A549 (cell line): Measurements from ENCODE around the gene SPTLC3. TPM values are rescaled to one million over a fixed set of nuclear protein-coding genes. Genes with fewer than 3 reads are reported as not detected.

Experiments
- ATAC-seq, 2 experiments: fragments of 200-7000 bp in 1 of 2; fragments of >200 bp in 1 of 2; cut with Nextera tagmentation in 1 of 2; cut with Tn5 transposase in 1 of 2; 3 replicates each; pipeline versions ENCODE4 v1.8.0 to v1.9.1; 2018 to 2020; ENCODE audit warnings: mild to moderate bottlenecking in 1 of 2, moderate library complexity in 1 of 2
- CTCF ChIA-PET: fragments of 300-600 bp; sonication (Branson Sonifier 250); formaldehyde crosslinking; extraction: SDS; loops from one replicate; lab custom pipeline; 2021; ENCODE audit warnings: antibody characterized with exemption, inconsistent platforms; lab: Yijun Ruan, JAX
- POLR2A ChIA-PET: fragments of 350-600 bp; formaldehyde crosslinking; extraction: SDS; loops from one replicate; lab custom pipeline; 2021; ENCODE audit warnings: antibody characterized with exemption, inconsistent platforms; lab: Yijun Ruan, JAX
- DNase-seq, 2 experiments: peaks; one replicate each; pipeline versions ENCODE4 v3.0.0 to v3.0.0-alpha.2; 2011 to 2016; ENCODE audit warnings: low read depth in 1 of 2, low spot score in 1 of 2
- FAIRE-seq: peaks from 2 replicates; lab custom pipeline; 2011; peaks lifted over from hg19 to GRCh38; lab: Jason Lieb, UNC
- H3K27ac ChIP-seq, 2 experiments: fragments of >200 bp; sonication (Bioruptor Twin); formaldehyde crosslinking; 3 replicates each; pipeline ENCODE4 v1.5.1; 2016 to 2017
- H3K4me1 ChIP-seq: fragments of >200 bp; sonication (Bioruptor Twin); formaldehyde crosslinking; 3 replicates; pipeline ENCODE4 v1.6.1; 2016
- H3K4me2 ChIP-seq: fragments of >200 bp; sonication (Bioruptor Twin); formaldehyde crosslinking; 3 replicates; pipeline ENCODE4 v1.6.1; 2016
- H3K4me3 ChIP-seq: fragments of >200 bp; sonication (Bioruptor Twin); formaldehyde crosslinking; 3 replicates; pipeline ENCODE4 v1.5.1; 2016
- H3K9me3 ChIP-seq: fragments of >200 bp; sonication (Bioruptor Twin); formaldehyde crosslinking; 3 replicates; pipeline ENCODE4 v1.6.1; 2016
- CBX8 ChIP-seq: fragments of 200-600 bp; sonication (generic); IDR thresholded peaks from 2 replicates; pipeline ENCODE4 v1.6.1; 2016
- EP300 ChIP-seq, 2 experiments: fragments of >200 bp; sonication (Bioruptor Twin); formaldehyde crosslinking; IDR thresholded peaks; 2 replicates in 1 of 2; 3 replicates in 1 of 2; pipeline ENCODE4 v1.6.1; 2016 to 2017
- FOSB ChIP-seq: fragments of 250-450 bp; sonication (Bioruptor Pico); IDR thresholded peaks from 2 replicates; pipeline ENCODE4 v1.5.0; 2020; ENCODE audit warnings: mild to moderate bottlenecking, moderate library complexity
- GATA3 ChIP-seq: IDR thresholded peaks from 2 replicates; pipeline ENCODE4 v1.6.1; 2012; ENCODE audit warnings: borderline replicate concordance
- HOXA7 ChIP-seq: fragments of 250-450 bp; sonication (Bioruptor Pico); IDR thresholded peaks from 2 replicates; pipeline ENCODE4 v1.5.0; 2020; ENCODE audit warnings: mild to moderate bottlenecking, moderate library complexity
- HOXB5 ChIP-seq: fragments of 250-450 bp; sonication (Bioruptor Pico); IDR thresholded peaks from 2 replicates; pipeline ENCODE4 v1.5.0; 2020; ENCODE audit warnings: mild to moderate bottlenecking, moderate library complexity
- MAX ChIP-seq: IDR thresholded peaks from 2 replicates; pipeline ENCODE4 v1.6.1; 2012
- MYC ChIP-seq: IDR thresholded peaks from 2 replicates; pipeline ENCODE4 v1.6.1; 2012; ENCODE audit warnings: mild to moderate bottlenecking, inconsistent platforms, low read length, improper control_type of control experiment, borderline replicate concordance
- PHF8 ChIP-seq: fragments of 200-600 bp; sonication (generic); IDR thresholded peaks from 2 replicates; pipeline ENCODE4 v1.6.1; 2016; ENCODE audit warnings: low read depth, mild to moderate bottlenecking, antibody characterized with exemption, moderate library complexity, borderline replicate concordance
- POLR2AphosphoS2 ChIP-seq: conservative IDR thresholded peaks from 2 replicates; pipeline ENCODE4 v1.6.1; 2012; ENCODE audit warnings: low read length, improper control_type of control experiment, inconsistent platforms
- RNF2 ChIP-seq: fragments of 200-600 bp; sonication (generic); IDR thresholded peaks from 2 replicates; pipeline ENCODE4 v1.6.1; 2016; ENCODE audit warnings: low read depth, mild to moderate bottlenecking, antibody characterized with exemption, moderate library complexity, borderline replicate concordance
- SMC3 ChIP-seq: fragments of >200 bp; sonication (Bioruptor Twin); formaldehyde crosslinking; IDR thresholded peaks from 3 replicates; pipeline ENCODE4 v1.6.1; 2018; ENCODE audit warnings: inconsistent platforms
- SREBF2 ChIP-seq: fragments of 450-650 bp; IDR thresholded peaks from 2 replicates; pipeline ENCODE4 v1.6.1; 2014; ENCODE audit warnings: mild to moderate bottlenecking, moderate library complexity
- TP53 ChIP-seq: fragments of 250-450 bp; sonication (Bioruptor Pico); IDR thresholded peaks from 2 replicates; pipeline ENCODE4 v1.5.0; 2021; ENCODE audit warnings: mild to moderate bottlenecking, moderate library complexity
- ZC3H11A ChIP-seq: fragments of 450-650 bp; IDR thresholded peaks from 2 replicates; pipeline ENCODE4 v1.6.1; 2014; ENCODE audit warnings: antibody characterized with exemption, mild to moderate bottlenecking
- ZFP36 ChIP-seq: fragments of 450-650 bp; IDR thresholded peaks from 2 replicates; pipeline ENCODE4 v1.6.1; 2014; ENCODE audit warnings: borderline replicate concordance; ENCODE audit not compliant: partially characterized antibody
- WGBS: methylation state at CpG from one replicate; pipeline ENCODE4 v1.1.6; 2017; ENCODE audit errors: missing lambda C conversion rate; 5-methylcytosine and 5-hydroxymethylcytosine counted together
- polyA plus RNA-seq, 4 experiments: library from polyadenylated mRNA; depleted of rRNA in 3 of 4; stranded (reverse); fragments of >200 nt; fragmentation: RNase III in 1 of 4; extraction: RNeasy Plus Mini Kit Qiagen cat#74134 plus additional on column Dnase treatment in 1 of 4; gene quantifications; 2 replicates in 3 of 4; 3 replicates in 1 of 4; pipeline ENCODE4 v1.2.3, GENCODE V29; 2011 to 2017
- TF ChIP-seq, protein P1 (sequence below): fragments of 250-450 bp; sonication (Bioruptor Pico); IDR thresholded peaks from 2 replicates; pipeline ENCODE4 v1.5.0; 2020; ENCODE audit warnings: low read depth, mild to moderate bottlenecking, moderate library complexity
- TF ChIP-seq, protein P2 (sequence below): fragments of 200-600 bp; sonication (generic); IDR thresholded peaks from 2 replicates; pipeline ENCODE4 v1.6.1; 2016; ENCODE audit warnings: antibody characterized with exemption, mild to moderate bottlenecking, moderate library complexity
- TF ChIP-seq, protein P3 (sequence below): fragments of 450-650 bp; IDR thresholded peaks from 2 replicates; pipeline ENCODE4 v1.6.1; 2014; ENCODE audit warnings: antibody characterized with exemption
- TF ChIP-seq, protein P4 (sequence below): fragments of 250-450 bp; sonication (Bioruptor Pico); IDR thresholded peaks from 2 replicates; pipeline ENCODE4 v1.5.0; 2021; ENCODE audit warnings: mild to moderate bottlenecking, moderate library complexity, borderline replicate concordance

The SPTLC3 gene
- polyA plus RNA-seq, 2 of the 4 experiments (the other 2 are of a cell fraction) = 0.10 to 0.57 TPM

DNA sequence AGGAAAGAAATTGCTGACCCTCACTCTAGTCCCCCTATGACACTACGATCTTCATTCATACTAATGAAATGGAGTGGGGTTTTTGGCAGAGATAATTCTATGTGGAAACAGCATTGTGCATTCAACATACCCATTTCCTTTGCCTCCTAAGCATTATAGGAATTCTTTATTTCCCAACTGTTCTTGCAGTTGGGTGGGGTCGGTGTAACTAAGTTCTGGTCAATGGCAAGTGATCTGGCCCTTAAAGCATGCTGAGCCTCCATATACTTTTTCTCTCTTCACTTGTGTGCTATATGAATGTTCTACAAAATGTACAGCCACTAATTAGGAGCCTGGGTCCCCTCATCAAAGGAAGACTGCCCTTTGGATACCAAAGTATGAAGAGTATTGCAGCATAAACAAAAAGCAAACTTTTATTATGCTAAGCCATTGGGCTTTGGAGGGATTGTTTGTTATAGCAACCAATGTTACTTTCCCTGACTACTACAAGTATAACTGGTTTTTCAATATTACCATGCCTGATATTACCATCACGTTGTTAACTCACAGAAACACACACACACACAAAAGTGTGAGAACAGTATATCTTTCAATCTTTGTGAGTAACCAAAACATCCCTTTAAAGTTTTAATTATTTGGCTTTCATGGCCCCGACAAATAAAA lies 203.3 kb downstream of the SPTLC3 start:
- peak; percentile 95 for FAIRE-seq
- CTCF ChIA-PET = interaction anchor here (1.4 to 1.5 kb wide), 2 partner anchors 9 to 93 kb away, joined by 4 to 6 read pairs; partner anchors contain the start of gene ISM1

GRCh38 chr20:13212750-13213149 lies 204.0 kb downstream of the SPTLC3 start:
- FAIRE-seq (no peak), ATAC-seq (no peak), DNase-seq (no peak)
- H3K4me1 ChIP-seq = no peaks in the 10 kb centered on the region
- H3K27ac ChIP-seq = no peak overlapping the region
- 0 out of 3 replicates have a peak, but pooled peaks cover 3% of the 10 kb centered on the region for H3K9me3 ChIP-seq
- H3K4me3 ChIP-seq = no peak overlapping the region
- ChIA-PET CTCF (interaction anchor here (1.1 to 1.5 kb wide), 3 partner anchors 8 to 94 kb away, joined by 3 to 6 read pairs (median 4); partner anchors contain the start of gene ISM1), POLR2A (no interaction called here)
- TF ChIP-seq HOXB5 = no peak
- no peak overlapping the region for H3K4me2 ChIP-seq
- 45% methylated on average over 5 of the region's 5 CpGs for WGBS

More for the DNA sequence above, 203.3 kb downstream of the SPTLC3 start:
- no peaks in the 10 kb centered on the region for H3K4me1 ChIP-seq
- DNase-seq (no peak), ATAC-seq (no peak)
- no peak overlapping the region for H3K4me3 ChIP-seq
- POLR2A ChIA-PET = no interaction called here
- H3K9me3 ChIP-seq = 0 out of 3 replicates have a peak, but pooled peaks cover 3% of the 10 kb centered on the region
- no peak overlapping the region for H3K27ac ChIP-seq
- no peak for TF ChIP-seq HOXA7 (CRISPR knock-in tag)
- no peak for TF ChIP-seq ZFP36
- TF ChIP-seq, protein P1, sequence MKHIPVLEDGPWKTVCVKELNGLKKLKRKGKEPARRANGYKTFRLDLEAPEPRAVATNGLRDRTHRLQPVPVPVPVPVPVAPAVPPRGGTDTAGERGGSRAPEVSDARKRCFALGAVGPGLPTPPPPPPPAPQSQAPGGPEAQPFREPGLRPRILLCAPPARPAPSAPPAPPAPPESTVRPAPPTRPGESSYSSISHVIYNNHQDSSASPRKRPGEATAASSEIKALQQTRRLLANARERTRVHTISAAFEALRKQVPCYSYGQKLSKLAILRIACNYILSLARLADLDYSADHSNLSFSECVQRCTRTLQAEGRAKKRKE (CRISPR knock-in tag) = no peak
- no peak for TF ChIP-seq ZC3H11A
- no peak for TF ChIP-seq SMC3
- TF ChIP-seq POLR2AphosphoS2 = no peak
- TF ChIP-seq PHF8 = no peak
- TF ChIP-seq CBX8 = no peak
- no peak for TF ChIP-seq TP53
- TF ChIP-seq GATA3 = no peak
- TF ChIP-seq MYC = no peak
- no peak for TF ChIP-seq FOSB (CRISPR knock-in tag)
- TF ChIP-seq MAX = no peak
- no peak for TF ChIP-seq SREBF2
- TF ChIP-seq, protein P2, sequence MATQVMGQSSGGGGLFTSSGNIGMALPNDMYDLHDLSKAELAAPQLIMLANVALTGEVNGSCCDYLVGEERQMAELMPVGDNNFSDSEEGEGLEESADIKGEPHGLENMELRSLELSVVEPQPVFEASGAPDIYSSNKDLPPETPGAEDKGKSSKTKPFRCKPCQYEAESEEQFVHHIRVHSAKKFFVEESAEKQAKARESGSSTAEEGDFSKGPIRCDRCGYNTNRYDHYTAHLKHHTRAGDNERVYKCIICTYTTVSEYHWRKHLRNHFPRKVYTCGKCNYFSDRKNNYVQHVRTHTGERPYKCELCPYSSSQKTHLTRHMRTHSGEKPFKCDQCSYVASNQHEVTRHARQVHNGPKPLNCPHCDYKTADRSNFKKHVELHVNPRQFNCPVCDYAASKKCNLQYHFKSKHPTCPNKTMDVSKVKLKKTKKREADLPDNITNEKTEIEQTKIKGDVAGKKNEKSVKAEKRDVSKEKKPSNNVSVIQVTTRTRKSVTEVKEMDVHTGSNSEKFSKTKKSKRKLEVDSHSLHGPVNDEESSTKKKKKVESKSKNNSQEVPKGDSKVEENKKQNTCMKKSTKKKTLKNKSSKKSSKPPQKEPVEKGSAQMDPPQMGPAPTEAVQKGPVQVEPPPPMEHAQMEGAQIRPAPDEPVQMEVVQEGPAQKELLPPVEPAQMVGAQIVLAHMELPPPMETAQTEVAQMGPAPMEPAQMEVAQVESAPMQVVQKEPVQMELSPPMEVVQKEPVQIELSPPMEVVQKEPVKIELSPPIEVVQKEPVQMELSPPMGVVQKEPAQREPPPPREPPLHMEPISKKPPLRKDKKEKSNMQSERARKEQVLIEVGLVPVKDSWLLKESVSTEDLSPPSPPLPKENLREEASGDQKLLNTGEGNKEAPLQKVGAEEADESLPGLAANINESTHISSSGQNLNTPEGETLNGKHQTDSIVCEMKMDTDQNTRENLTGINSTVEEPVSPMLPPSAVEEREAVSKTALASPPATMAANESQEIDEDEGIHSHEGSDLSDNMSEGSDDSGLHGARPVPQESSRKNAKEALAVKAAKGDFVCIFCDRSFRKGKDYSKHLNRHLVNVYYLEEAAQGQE = no peak
- no peak for TF ChIP-seq EP300 (IDR thresholded peaks at IDR 0.05)
- TF ChIP-seq, protein P3, sequence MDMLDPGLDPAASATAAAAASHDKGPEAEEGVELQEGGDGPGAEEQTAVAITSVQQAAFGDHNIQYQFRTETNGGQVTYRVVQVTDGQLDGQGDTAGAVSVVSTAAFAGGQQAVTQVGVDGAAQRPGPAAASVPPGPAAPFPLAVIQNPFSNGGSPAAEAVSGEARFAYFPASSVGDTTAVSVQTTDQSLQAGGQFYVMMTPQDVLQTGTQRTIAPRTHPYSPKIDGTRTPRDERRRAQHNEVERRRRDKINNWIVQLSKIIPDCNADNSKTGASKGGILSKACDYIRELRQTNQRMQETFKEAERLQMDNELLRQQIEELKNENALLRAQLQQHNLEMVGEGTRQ = no peak
- TF ChIP-seq, protein P4, sequence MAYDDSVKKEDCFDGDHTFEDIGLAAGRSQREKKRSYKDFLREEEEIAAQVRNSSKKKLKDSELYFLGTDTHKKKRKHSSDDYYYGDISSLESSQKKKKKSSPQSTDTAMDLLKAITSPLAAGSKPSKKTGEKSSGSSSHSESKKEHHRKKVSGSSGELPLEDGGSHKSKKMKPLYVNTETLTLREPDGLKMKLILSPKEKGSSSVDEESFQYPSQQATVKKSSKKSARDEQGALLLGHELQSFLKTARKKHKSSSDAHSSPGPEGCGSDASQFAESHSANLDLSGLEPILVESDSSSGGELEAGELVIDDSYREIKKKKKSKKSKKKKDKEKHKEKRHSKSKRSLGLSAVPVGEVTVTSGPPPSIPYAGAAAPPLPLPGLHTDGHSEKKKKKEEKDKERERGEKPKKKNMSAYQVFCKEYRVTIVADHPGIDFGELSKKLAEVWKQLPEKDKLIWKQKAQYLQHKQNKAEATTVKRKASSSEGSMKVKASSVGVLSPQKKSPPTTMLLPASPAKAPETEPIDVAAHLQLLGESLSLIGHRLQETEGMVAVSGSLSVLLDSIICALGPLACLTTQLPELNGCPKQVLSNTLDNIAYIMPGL (CRISPR knock-in tag) = no peak
- no peak for TF ChIP-seq RNF2
- 15% methylated on average over 4 of the region's 4 CpGs for WGBS
- no peak overlapping the region for H3K4me2 ChIP-seq
